ENCODE data around the gene LPAR1.

Gene LPAR1

DNA sequence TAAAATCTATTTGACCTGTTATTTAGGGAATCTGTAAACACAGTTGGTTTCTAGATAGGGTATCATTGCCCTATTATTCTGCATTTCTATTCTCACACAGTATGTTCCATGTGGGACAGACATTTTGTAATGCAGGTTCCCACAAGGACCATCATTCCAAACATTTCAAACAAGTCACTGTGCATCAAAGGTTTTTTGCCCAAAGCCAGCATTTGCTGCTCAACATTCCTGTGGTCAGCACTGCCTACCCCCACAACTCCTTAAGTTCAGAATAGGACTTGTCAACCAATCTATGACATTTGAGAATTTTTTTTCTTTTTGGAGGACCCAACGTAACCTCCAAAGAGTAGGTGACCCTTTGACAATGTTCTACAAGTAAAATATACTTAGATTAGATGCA lies 95.7 kb downstream of the LPAR1 start:
- TF ChIP-seq, protein P1, sequence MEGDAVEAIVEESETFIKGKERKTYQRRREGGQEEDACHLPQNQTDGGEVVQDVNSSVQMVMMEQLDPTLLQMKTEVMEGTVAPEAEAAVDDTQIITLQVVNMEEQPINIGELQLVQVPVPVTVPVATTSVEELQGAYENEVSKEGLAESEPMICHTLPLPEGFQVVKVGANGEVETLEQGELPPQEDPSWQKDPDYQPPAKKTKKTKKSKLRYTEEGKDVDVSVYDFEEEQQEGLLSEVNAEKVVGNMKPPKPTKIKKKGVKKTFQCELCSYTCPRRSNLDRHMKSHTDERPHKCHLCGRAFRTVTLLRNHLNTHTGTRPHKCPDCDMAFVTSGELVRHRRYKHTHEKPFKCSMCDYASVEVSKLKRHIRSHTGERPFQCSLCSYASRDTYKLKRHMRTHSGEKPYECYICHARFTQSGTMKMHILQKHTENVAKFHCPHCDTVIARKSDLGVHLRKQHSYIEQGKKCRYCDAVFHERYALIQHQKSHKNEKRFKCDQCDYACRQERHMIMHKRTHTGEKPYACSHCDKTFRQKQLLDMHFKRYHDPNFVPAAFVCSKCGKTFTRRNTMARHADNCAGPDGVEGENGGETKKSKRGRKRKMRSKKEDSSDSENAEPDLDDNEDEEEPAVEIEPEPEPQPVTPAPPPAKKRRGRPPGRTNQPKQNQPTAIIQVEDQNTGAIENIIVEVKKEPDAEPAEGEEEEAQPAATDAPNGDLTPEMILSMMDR (IDR thresholded peaks at IDR 0.05; ENCODE audit: control insufficient read depth, insufficient read depth, low read depth, low read length, missing control alignments) = no peak
- no peak for DNase-seq (ENCODE audit: low read depth)
- no peak overlapping the region for H3K4me3 ChIP-seq (ENCODE audit: control insufficient read depth, low read depth, low read length)

DNA sequence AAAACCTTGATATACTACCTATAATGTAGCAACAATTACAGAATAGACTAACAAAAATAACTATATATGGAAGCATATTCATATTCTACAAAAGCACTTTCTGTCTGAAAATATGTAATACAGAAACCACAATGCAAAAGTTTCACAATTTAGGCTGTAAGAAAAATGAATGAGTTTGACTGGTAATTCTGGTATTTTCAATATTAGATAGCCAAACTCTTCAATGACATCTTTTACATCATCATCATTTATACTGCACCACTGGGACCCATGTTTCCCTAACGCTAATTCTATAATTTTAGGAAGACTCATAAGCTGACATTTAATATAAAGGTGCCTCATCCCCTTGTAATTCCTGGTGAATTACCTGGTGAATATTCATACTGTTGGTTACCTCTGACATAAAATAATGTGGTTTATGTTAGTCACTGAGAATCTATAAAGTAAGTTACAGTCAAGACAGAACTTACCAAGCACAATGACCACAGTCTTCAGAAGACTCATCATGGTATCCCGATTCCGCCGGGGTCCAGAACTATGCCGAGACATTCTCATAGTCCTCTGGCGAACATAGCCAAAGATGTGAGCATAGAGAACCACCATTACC lies 97.2 kb downstream of the LPAR1 start:
- H3K4me3 ChIP-seq (ENCODE audit: control insufficient read depth, low read depth, low read length) = no peak overlapping the region
- TF ChIP-seq, protein P1 (IDR thresholded peaks at IDR 0.05; ENCODE audit: control insufficient read depth, insufficient read depth, low read depth, low read length, missing control alignments) = no peak
- DNase-seq (ENCODE audit: low read depth) = no peak

DNA sequence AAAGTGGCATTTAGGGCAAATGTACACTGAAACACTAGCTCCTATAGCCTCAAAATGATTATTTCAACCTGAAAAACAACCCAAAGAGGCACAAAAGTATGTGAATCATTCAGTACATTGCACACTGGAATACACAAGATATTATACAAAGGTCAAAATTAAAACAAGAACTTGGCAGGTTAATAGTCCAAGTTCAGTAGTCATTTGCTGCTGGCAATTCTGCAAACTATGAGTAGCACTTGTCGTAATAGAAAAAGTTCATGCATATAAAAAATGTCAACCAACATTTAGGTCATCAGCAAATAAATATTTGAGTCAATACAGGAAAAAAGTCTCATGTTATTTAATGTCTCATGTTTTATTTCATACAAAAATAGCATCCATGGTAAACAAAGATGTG lies 98.7 kb downstream of the LPAR1 start:
- no peak overlapping the region for H3K4me3 ChIP-seq (ENCODE audit: control insufficient read depth, low read depth, low read length)
- DNase-seq (ENCODE audit: low read depth) = no peak
- TF ChIP-seq, protein P1 (IDR thresholded peaks at IDR 0.05; ENCODE audit: control insufficient read depth, insufficient read depth, low read depth, low read length, missing control alignments) = no peak

DNA sequence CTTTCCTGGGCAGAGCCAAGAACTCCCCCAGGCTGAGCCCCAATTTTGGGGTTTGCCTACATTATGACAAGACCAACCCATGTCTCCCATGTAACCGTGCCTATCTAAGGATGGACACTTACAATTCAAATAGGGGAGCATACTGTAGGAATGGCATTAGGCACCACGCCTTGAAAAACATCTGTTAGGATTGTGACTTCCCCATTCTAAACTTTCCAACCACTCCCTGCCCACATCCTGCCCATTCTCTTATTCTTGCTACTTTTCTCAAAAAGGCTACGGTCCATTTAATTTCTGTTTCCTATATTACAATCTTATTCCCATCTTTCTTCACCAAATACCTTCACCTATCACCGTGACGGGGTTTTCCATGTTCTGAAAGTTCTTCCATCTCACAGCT lies 99.2 kb downstream of the LPAR1 start:
- TF ChIP-seq, protein P1 (IDR thresholded peaks at IDR 0.05; ENCODE audit: control insufficient read depth, insufficient read depth, low read depth, low read length, missing control alignments) = no peak
- H3K4me3 ChIP-seq (ENCODE audit: control insufficient read depth, low read depth, low read length) = no peak overlapping the region
- no peak for DNase-seq (ENCODE audit: low read depth)

DNA sequence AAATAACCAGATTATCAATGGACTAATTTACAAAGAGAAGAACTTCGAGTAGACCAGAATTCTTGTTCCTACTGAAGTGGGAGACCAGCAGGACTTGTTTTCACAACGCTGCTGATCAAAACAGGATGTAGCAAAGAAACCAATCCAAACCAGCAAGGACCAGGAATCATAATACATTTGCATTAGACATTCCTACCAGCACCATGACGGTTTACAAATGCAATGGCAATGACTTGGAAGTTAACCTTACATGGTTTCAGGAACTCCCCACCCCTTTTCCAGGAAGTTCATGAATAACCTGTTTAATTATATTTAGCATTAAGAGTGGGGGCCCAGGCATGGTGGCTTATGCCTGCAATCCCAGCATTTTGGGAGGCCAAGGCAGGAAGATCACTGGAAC lies 100.0 kb downstream of the LPAR1 start:
- DNase-seq (ENCODE audit: low read depth) = no peak
- TF ChIP-seq, protein P1 (IDR thresholded peaks at IDR 0.05; ENCODE audit: control insufficient read depth, insufficient read depth, low read depth, low read length, missing control alignments) = no peak
- no peak overlapping the region for H3K4me3 ChIP-seq (ENCODE audit: control insufficient read depth, low read depth, low read length)

DNA sequence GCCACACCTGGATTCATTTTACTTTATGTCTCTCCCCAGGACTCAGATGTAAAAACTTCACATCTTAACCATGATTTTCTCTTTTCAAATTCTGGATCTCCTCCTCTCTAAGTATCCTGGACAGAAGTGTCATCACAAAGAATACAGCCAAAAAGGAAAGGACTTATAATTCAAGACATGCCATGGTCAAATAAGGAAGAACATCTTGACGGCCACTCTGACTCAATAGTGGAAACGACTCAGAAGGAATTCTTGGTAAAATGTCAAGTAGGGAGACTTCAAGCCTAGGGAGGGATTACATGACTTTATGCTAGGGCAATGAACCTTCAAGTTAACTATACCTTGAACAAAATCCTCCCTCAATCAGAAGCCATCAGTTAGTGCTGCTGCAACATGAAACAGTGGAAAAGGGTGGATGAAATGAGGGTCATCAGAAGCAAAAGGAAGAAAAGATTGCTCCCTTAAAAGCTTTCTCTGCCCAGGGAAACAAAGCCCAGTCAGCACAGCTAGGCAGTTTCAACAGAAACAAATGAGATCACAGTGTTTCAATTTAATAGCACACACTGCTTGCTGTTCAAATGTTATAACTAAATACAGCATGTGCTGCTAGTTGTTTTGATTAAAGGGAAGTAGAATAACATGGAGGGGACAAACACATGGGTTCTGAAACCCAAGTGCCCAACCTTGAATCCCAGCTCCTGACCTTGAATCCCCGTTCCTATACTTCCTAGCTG lies 101.4 kb downstream of the LPAR1 start:
- H3K4me3 ChIP-seq (ENCODE audit: control insufficient read depth, low read depth, low read length) = no peak overlapping the region
- TF ChIP-seq, protein P1 (IDR thresholded peaks at IDR 0.05; ENCODE audit: control insufficient read depth, insufficient read depth, low read depth, low read length, missing control alignments) = no peak
- DNase-seq (ENCODE audit: low read depth) = no peak
